Caco-2 (cell line): ENCODE results near the gene STX17. TPM values are rescaled to one million over a fixed set of nuclear protein-coding genes. Genes with fewer than 3 reads are reported as not detected.
A peak's percentile ranks its signal among the peaks of the same experiment; 100 is the strongest.
"Not testable (repeated sequence)": the region's sequence is repeated elsewhere in the genome, so short reads cannot be mapped to it uniquely, and the experiment has no call there.

Experiments
- Bru-seq: library from RNA; stranded (reverse); fragments of 400-500 nt; gene quantifications from one replicate; lab custom pipeline; 2021; lab: Mats Ljungman, UMichigan
- BruChase-seq, 2 experiments: library from RNA; stranded (reverse); fragments of 400-500 nt; gene quantifications; one replicate each; lab custom pipeline; 2021; lab: Mats Ljungman, UMichigan
- BruUV-seq: library from RNA; stranded (reverse); fragments of 400-500 nt; replicated peaks from 2 replicates; lab custom pipeline; 2021; lab: Mats Ljungman, UMichigan
- CTCF ChIA-PET: fragments of 300-600 bp; sonication (Branson Sonifier 250); formaldehyde crosslinking; loops from one replicate; lab custom pipeline; 2022; ENCODE audit warnings: antibody characterized with exemption; lab: Charles Lee
- POLR2A ChIA-PET: fragments of 300-600 bp; sonication (Branson Sonifier 250); formaldehyde crosslinking; loops from one replicate; lab custom pipeline; 2022; ENCODE audit warnings: antibody characterized with exemption; lab: Charles Lee
- DNase-seq, 2 experiments: peaks; one replicate each; pipeline versions ENCODE4 v3.0.0 to v3.0.0-alpha.2; 2020 to 2022
- H3K27me3 ChIP-seq: replicated peaks from 2 replicates; pipeline ENCODE4 v1.6.0; 2011; ENCODE audit warnings: low read length; ENCODE audit not compliant: control insufficient read depth, insufficient read depth
- H3K36me3 ChIP-seq: 2 replicates; pipeline ENCODE4 v1.5.1; 2011; ENCODE audit warnings: low read length; ENCODE audit not compliant: control insufficient read depth, insufficient read depth
- H3K4me1 ChIP-seq: fragments of 250-450 bp; sonication (Bioruptor Pico); 2 replicates; pipeline ENCODE4 v1.5.1; 2020; ENCODE audit warnings: mild to moderate bottlenecking
- H3K4me3 ChIP-seq: 2 replicates; pipeline ENCODE4 v1.5.1; 2011; ENCODE audit warnings: low read depth, mild to moderate bottlenecking, control low read depth, low read length
- H3K9me3 ChIP-seq: fragments of 250-450 bp; sonication (Bioruptor Pico); 2 replicates; pipeline ENCODE4 v1.5.1; 2020; ENCODE audit warnings: mild to moderate bottlenecking, moderate library complexity
- H3K27ac Mint-ChIP-seq: one replicate; pipeline ENCODE4 v1.8.0; 2022; ENCODE audit warnings: mixed read lengths; ENCODE audit not compliant: unreplicated experiment
- H3K27me3 Mint-ChIP-seq: one replicate; pipeline ENCODE4 v1.8.0; 2022; ENCODE audit warnings: mixed read lengths; ENCODE audit not compliant: insufficient read depth, unreplicated experiment
- H3K36me3 Mint-ChIP-seq: one replicate; pipeline ENCODE4 v1.8.0; 2022; ENCODE audit warnings: mild to moderate bottlenecking, mixed read lengths; ENCODE audit not compliant: insufficient read depth, unreplicated experiment
- H3K4me1 Mint-ChIP-seq: one replicate; pipeline ENCODE4 v1.8.0; 2022; ENCODE audit warnings: low read depth, mixed read lengths; ENCODE audit not compliant: unreplicated experiment
- H3K4me3 Mint-ChIP-seq: one replicate; pipeline ENCODE4 v1.8.0; 2022; ENCODE audit warnings: mild to moderate bottlenecking, moderate library complexity, mixed read lengths; ENCODE audit not compliant: unreplicated experiment
- H3K9me3 Mint-ChIP-seq: one replicate; pipeline ENCODE4 v1.8.0; 2022; ENCODE audit warnings: mixed read lengths; ENCODE audit not compliant: unreplicated experiment
- intact Hi-C: fragments of 100-400 bp; cut with micrococcal nuclease; formaldehyde crosslinking; loops from one replicate; pipeline ENCODE4 v1.10.0; 2022; ENCODE audit not compliant: unreplicated experiment
- long read RNA-seq: library from polyadenylated mRNA; stranded (forward); transcript quantifications from one replicate; pipeline ENCODE4 v2.0.0, GENCODE V29; 2022
- total RNA-seq: library from RNA; stranded (reverse); gene quantifications from 2 replicates; pipeline ENCODE4 v1.2.3, GENCODE V29; 2022
- TF ChIP-seq, protein P1 (sequence below), 2 experiments: fragments of 200-600 bp in 1 of 2; IDR thresholded peaks; 1 replicate in 1 of 2; 2 replicates in 1 of 2; pipeline versions ENCODE4 v1.5.1 to v1.8.0; 2011 to 2022; ENCODE audit warnings: antibody characterized with exemption in 1 of 2, control low read depth in 1 of 2, inconsistent platforms in 1 of 2, low read depth in 1 of 2, low read length in 1 of 2, mild to moderate bottlenecking in 1 of 2, moderate library complexity in 1 of 2; ENCODE audit not compliant: insufficient read depth in 1 of 2, severe bottlenecking in 1 of 2, unreplicated experiment in 1 of 2

The STX17 gene
- total RNA-seq (40.2 and 41.1 TPM in 2 replicates), Bru-seq, nascent RNA (percentile 81 among the genes with signal in this experiment), BruChase-seq, experiment 1, labeled RNA remaining after a 2-hour chase (percentile 81 among the genes with signal in this experiment), BruChase-seq, experiment 2, labeled RNA remaining after a 6-hour chase (percentile 80 among the genes with signal in this experiment)
- long read RNA-seq, transcript STX17-201 (8 exons, 2,713 nt), result major isoform, 6 of 13 reads
- long read RNA-seq, partial matches to known transcripts, result 0 of 13 reads
- long read RNA-seq, other reads (novel, unspliced or antisense), result 7 of 13 reads

DNA sequence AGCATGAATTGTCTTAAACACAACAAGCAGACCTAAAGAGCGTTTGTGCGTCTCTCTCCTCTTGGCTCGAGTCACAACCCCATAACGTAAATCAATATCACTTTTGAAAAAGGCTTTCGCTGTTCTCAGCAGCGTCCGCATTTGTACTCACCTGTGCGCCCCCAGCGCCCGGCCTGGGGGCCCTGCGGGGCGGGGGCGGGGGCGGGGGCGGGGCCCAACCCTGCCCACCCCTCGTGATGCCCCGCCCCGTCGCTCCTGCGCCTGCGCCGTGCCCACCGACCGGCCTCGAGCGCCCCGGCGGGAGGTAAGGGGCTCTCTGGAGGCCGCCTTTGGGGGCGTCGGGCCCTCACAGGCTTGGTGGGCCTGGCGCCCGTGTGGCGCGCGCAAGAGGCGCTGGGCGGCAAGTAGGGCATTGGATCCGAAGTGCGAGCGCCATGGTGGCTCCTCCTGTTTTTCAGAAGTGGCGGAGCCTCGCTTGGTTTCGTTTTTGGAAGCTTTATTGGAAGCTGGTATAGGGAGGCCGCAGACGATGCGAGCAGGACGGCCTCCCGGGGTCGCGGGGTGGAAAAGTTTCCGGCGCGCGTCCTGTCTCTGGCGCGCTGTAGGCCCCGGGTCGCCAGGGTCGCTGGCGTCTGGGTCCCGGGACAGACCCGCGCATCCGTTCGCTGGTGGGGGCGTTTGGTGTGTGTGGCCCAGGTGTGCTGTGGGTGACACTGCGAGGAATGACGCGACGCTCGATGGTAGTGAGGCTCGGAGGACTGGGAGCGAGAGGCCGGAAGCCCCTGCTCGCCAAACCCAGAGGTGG, at the start of gene STX17:
STX17 (plus strand) TSS at position 252 of the 805 bp plus-strand sequence. CDS start 8,586 bp downstream, outside the sequence.
- intact Hi-C loops, result loop anchor here (1.0 to 5.0 kb wide), 3 partner anchors 85 to 192 kb away; partner anchors contain the start of genes ERP44, INVS and NR4A3
- TF ChIP-seq, protein P1, sequence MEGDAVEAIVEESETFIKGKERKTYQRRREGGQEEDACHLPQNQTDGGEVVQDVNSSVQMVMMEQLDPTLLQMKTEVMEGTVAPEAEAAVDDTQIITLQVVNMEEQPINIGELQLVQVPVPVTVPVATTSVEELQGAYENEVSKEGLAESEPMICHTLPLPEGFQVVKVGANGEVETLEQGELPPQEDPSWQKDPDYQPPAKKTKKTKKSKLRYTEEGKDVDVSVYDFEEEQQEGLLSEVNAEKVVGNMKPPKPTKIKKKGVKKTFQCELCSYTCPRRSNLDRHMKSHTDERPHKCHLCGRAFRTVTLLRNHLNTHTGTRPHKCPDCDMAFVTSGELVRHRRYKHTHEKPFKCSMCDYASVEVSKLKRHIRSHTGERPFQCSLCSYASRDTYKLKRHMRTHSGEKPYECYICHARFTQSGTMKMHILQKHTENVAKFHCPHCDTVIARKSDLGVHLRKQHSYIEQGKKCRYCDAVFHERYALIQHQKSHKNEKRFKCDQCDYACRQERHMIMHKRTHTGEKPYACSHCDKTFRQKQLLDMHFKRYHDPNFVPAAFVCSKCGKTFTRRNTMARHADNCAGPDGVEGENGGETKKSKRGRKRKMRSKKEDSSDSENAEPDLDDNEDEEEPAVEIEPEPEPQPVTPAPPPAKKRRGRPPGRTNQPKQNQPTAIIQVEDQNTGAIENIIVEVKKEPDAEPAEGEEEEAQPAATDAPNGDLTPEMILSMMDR (IDR thresholded peaks at IDR 0.05; ENCODE audit: insufficient read depth in 1 of 2, low read depth in 1 of 2, low read length in 1 of 2, severe bottlenecking in 1 of 2, unreplicated experiment in 1 of 2), result no peak
- no peaks in the 10 kb centered on the region for H3K9me3 Mint-ChIP-seq

DNA sequence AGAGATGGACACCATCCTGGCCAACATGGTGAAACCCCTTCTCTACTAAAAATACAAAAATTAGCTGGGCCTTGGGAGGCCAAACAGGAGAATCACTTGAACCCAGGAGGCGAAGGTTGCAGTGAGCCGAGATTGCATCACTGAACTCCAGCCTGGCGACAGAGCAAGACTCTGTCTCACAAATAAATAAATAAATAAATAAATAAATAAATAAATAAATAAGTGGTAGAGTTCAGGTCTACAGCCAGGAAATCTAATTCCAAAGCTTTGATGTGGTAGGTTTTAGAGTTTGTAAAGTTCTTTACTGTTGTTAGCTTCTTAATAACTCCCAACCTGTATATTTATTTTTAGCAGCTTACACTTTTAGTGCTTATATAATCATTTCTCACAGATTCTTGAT, 48.9 kb upstream of the STX17 start:
- H3K4me1 ChIP-seq, H3K36me3 ChIP-seq, H3K9me3 Mint-ChIP-seq, BruUV-seq, H3K9me3 ChIP-seq, H3K4me3 Mint-ChIP-seq, H3K4me1 Mint-ChIP-seq, H3K4me3 ChIP-seq, CTCF ChIA-PET, H3K36me3 Mint-ChIP-seq, POLR2A ChIA-PET, H3K27me3 ChIP-seq, intact Hi-C loops, DNase-seq, H3K27ac Mint-ChIP-seq, H3K27me3 Mint-ChIP-seq: not testable (repeated sequence)

More for the DNA sequence above, at the start of gene STX17:
- ChIA-PET CTCF (interaction anchor here (0.6 to 1.0 kb wide), 3 partner anchors 41 to 82 kb away, joined by 3 to 6 read pairs (median 4); no protein-coding TSS in a partner anchor), POLR2A (interaction anchor here (0.6 to 1.1 kb wide), 3 partner anchors 9 to 94 kb away, joined by 3 read pairs; partner anchors contain the start of gene NR4A3)
- no TSS peak for BruUV-seq
- H3K4me1 Mint-ChIP-seq, result peaks cover 18% of the 10 kb centered on the region
- H3K27me3 Mint-ChIP-seq, result peaks cover 2% of the 10 kb centered on the region
- H3K4me3 Mint-ChIP-seq, result peak within 1 kb of the TSS; percentile 76
- H3K36me3 Mint-ChIP-seq, result peaks cover 7% of the 10 kb centered on the region
- Histone ChIP-seq H3K27me3 (no peaks in the 10 kb centered on the region), H3K9me3 (no peaks in the 10 kb centered on the region), H3K4me3 (peak within 1 kb of the TSS; percentile 89), H3K4me1 (peaks cover 10% of the 10 kb centered on the region), H3K36me3 (no peaks in the 10 kb centered on the region)
- H3K27ac Mint-ChIP-seq, result peak within 1 kb of the TSS; percentile 70
- DNase-seq, result peak; percentile 80 to 88

DNA sequence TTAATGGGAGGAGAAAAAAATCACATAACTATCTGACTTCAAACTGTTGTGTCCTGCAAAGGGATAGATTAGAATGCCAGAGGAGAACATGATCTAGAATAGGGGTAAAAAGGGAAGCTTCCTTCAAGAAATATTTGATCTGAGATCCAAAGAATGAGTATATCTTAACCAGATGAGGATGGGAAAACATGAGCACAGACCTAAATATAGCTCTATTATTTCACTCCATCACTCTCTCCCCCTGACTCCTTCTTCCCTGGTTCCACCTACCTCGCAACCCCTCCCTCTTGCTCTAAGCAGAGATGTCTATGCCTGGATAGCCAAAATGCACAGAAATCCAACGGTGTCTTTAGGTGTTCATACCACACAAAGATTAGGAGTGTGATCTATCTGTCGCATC, 48.4 kb upstream of the STX17 start:
- H3K27me3 ChIP-seq, result no peaks in the 10 kb centered on the region; the same call in 1 of the 2 replicates
- no peaks in the 10 kb centered on the region for H3K36me3 ChIP-seq
- TF ChIP-seq, protein P1 (IDR thresholded peaks at IDR 0.05; ENCODE audit: insufficient read depth in 1 of 2, low read depth in 1 of 2, low read length in 1 of 2, severe bottlenecking in 1 of 2, unreplicated experiment in 1 of 2), result no peak
- no peak overlapping the region for H3K4me3 ChIP-seq
- H3K27me3 Mint-ChIP-seq, result no peaks in the 10 kb centered on the region
- POLR2A ChIA-PET, result no interaction called here
- BruUV-seq, result no TSS peak
- H3K36me3 Mint-ChIP-seq, result no peaks in the 10 kb centered on the region
- H3K9me3 ChIP-seq, result no peaks in the 10 kb centered on the region
- H3K4me3 Mint-ChIP-seq, result no peak overlapping the region
- H3K4me1 ChIP-seq, result no peaks in the 10 kb centered on the region
- intact Hi-C loops, result no loop called here
- no peak for DNase-seq
- H3K9me3 Mint-ChIP-seq, result no peaks in the 10 kb centered on the region
- H3K4me1 Mint-ChIP-seq, result no peaks in the 10 kb centered on the region
- CTCF ChIA-PET, result no interaction called here
- H3K27ac Mint-ChIP-seq, result no peak overlapping the region
